ENCODE measurements around the gene ZNF581. TPM values are rescaled to one million over a fixed set of nuclear protein-coding genes. Genes with fewer than 3 reads are reported as not detected.

ZNF581 gene
- total RNA-seq, 1 donor from 2014 or later, result 30.0 TPM

DNA sequence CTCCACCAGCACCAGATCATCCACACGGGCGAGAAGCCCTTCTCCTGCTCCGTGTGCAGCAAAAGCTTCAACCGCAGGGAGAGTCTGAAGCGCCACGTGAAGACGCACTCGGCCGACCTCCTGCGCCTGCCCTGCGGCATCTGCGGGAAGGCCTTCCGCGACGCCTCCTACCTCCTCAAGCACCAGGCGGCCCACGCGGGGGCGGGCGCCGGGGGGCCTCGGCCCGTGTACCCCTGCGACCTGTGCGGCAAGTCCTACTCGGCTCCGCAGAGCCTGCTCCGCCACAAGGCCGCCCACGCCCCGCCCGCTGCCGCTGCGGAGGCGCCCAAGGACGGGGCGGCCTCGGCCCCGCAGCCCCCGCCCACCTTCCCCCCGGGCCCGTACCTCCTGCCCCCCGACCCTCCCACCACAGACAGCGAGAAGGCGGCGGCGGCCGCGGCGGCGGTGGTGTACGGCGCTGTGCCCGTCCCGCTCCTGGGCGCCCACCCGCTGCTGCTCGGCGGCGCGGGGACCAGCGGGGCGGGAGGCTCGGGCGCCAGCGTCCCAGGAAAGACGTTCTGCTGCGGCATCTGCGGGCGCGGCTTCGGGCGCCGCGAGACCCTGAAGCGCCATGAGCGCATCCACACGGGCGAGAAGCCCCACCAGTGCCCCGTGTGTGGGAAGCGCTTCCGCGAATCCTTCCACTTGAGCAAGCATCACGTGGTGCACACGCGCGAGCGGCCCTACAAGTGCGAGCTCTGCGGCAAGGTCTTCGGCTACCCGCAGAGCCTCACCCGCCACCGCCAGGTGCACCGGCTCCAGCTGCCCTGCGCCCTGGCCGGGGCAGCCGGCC lies 28.5 kb upstream of the ZNF581 start:
- Mint-ChIP-seq H3K9me3 (ENCODE audit: unreplicated experiment) (peaks cover 2% of the 10 kb centered on the region), H3K4me1 (ENCODE audit: low read depth, unreplicated experiment) (peaks cover 1% of the 10 kb centered on the region), H3K4me3 (ENCODE audit: unreplicated experiment) (no peak overlapping the region), H3K36me3 (ENCODE audit: low read depth, unreplicated experiment) (peaks cover 16% of the 10 kb centered on the region), H3K27ac (ENCODE audit: unreplicated experiment) (no peak overlapping the region), H3K27me3 (ENCODE audit: low read depth, unreplicated experiment) (no peaks in the 10 kb centered on the region)
- no peak for TF ChIP-seq EZH2 (IDR thresholded peaks at IDR 0.05; ENCODE audit: insufficient read depth, low read length)
- TF ChIP-seq, protein P1, sequence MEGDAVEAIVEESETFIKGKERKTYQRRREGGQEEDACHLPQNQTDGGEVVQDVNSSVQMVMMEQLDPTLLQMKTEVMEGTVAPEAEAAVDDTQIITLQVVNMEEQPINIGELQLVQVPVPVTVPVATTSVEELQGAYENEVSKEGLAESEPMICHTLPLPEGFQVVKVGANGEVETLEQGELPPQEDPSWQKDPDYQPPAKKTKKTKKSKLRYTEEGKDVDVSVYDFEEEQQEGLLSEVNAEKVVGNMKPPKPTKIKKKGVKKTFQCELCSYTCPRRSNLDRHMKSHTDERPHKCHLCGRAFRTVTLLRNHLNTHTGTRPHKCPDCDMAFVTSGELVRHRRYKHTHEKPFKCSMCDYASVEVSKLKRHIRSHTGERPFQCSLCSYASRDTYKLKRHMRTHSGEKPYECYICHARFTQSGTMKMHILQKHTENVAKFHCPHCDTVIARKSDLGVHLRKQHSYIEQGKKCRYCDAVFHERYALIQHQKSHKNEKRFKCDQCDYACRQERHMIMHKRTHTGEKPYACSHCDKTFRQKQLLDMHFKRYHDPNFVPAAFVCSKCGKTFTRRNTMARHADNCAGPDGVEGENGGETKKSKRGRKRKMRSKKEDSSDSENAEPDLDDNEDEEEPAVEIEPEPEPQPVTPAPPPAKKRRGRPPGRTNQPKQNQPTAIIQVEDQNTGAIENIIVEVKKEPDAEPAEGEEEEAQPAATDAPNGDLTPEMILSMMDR (IDR thresholded peaks at IDR 0.05; ENCODE audit: insufficient read depth, low read depth, low read length), result no peak
- Histone ChIP-seq H3K27me3 (ENCODE audit: insufficient read depth, low read length) (no peaks in the 10 kb centered on the region), H3K4me2 (ENCODE audit: low read length) (no peak overlapping the region), H3K9me3 (ENCODE audit: insufficient read depth, low read depth, low read length) (no peaks in the 10 kb centered on the region), H3K36me3 (ENCODE audit: insufficient read depth, low read length) (no peaks in the 10 kb centered on the region), H3K4me1 (ENCODE audit: insufficient read depth, low read length) (no peaks in the 10 kb centered on the region), H4K20me1 (ENCODE audit: insufficient read depth, low read length) (peaks cover 37% of the 10 kb centered on the region), H3K9ac (ENCODE audit: low read length) (no peak overlapping the region), H3K79me2 (ENCODE audit: insufficient read depth, low read length) (peaks cover 30% of the 10 kb centered on the region), H2AFZ (ENCODE audit: low read depth, low read length) (no peak overlapping the region), H3K4me3 (ENCODE audit: insufficient read depth, low read depth, low read length) (no peak overlapping the region), H3K27ac (ENCODE audit: low read depth, low read length) (no peak overlapping the region)
- no peak for DNase-seq (ENCODE audit: low read depth)
- FAIRE-seq, result no peak

DNA sequence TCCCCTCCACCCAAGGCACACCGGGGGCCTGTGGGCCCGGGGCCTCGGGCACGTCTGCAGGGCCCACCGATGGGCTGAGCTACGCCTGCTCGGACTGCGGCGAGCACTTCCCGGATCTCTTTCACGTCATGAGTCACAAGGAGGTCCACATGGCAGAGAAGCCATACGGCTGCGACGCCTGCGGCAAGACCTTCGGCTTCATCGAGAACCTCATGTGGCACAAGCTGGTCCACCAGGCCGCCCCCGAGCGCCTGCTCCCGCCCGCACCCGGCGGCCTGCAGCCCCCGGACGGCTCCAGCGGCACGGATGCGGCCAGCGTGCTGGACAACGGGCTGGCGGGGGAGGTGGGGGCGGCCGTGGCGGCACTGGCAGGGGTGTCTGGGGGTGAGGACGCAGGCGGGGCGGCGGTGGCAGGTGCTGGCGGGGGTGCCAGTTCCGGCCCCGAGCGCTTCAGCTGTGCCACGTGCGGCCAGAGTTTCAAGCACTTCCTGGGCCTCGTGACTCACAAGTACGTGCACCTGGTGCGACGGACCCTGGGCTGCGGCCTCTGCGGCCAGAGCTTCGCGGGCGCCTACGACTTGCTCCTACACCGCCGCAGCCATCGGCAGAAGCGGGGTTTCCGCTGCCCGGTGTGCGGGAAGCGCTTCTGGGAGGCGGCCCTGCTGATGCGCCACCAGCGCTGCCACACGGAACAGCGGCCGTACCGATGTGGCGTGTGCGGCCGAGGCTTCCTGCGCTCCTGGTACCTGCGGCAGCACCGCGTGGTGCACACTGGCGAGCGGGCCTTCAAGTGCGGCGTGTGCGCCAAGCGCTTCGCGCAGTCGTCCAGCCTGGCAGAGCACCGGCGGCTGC lies 27.7 kb upstream of the ZNF581 start:
- no peak overlapping the region for H3K27ac Mint-ChIP-seq (ENCODE audit: unreplicated experiment)
- Histone ChIP-seq H3K4me1 (ENCODE audit: insufficient read depth, low read length) (no peaks in the 10 kb centered on the region), H3K4me3 (ENCODE audit: insufficient read depth, low read depth, low read length) (no peak overlapping the region), H2AFZ (ENCODE audit: low read depth, low read length) (no peak overlapping the region), H3K27ac (ENCODE audit: low read depth, low read length) (no peak overlapping the region), H3K79me2 (ENCODE audit: insufficient read depth, low read length) (peaks cover 22% of the 10 kb centered on the region), H3K9me3 (ENCODE audit: insufficient read depth, low read depth, low read length) (no peaks in the 10 kb centered on the region), H3K36me3 (ENCODE audit: insufficient read depth, low read length) (no peaks in the 10 kb centered on the region), H3K27me3 (ENCODE audit: insufficient read depth, low read length) (no peaks in the 10 kb centered on the region), H3K4me2 (ENCODE audit: low read length) (no peak overlapping the region), H3K9ac (ENCODE audit: low read length) (no peak overlapping the region), H4K20me1 (ENCODE audit: insufficient read depth, low read length) (peaks cover 30% of the 10 kb centered on the region)
- FAIRE-seq (no peak), DNase-seq (ENCODE audit: low read depth) (no peak)
- H3K9me3 Mint-ChIP-seq (ENCODE audit: unreplicated experiment), result no peaks in the 10 kb centered on the region
- no peaks in the 10 kb centered on the region for H3K27me3 Mint-ChIP-seq (ENCODE audit: low read depth, unreplicated experiment)
- H3K4me3 Mint-ChIP-seq (ENCODE audit: unreplicated experiment), result no peak overlapping the region
- peaks cover 5% of the 10 kb centered on the region for H3K4me1 Mint-ChIP-seq (ENCODE audit: low read depth, unreplicated experiment)
- TF ChIP-seq, protein P1 (IDR thresholded peaks at IDR 0.05; ENCODE audit: insufficient read depth, low read depth, low read length), result no peak
- TF ChIP-seq EZH2 (IDR thresholded peaks at IDR 0.05; ENCODE audit: insufficient read depth, low read length), result no peak
- H3K36me3 Mint-ChIP-seq (ENCODE audit: low read depth, unreplicated experiment), result peaks cover 8% of the 10 kb centered on the region
